Activated CD8-positive, alpha-beta memory T cell treated with anti-CD3 and anti-CD28 coated beads, Interleukin-2, amount 50 U/mL, for 1 hour (primary cell): ENCODE data around the gene FGF23.
"Not testable (repeated sequence)": the region's sequence is repeated elsewhere in the genome, so short reads cannot be mapped to it uniquely, and the experiment has no call there.

Experiments
- DNase-seq: peaks from one replicate; pipeline ENCODE4 v3.0.0-alpha.2; 2020; ENCODE audit errors: extremely low read depth

FGF23 gene

GRCh38 chr12:4379405-4379804 is at the start of gene FGF23:
Gene FGF23 (minus strand): TSS chr12:4379712. CDS start chr12:4379582, 130 bp downstream.
- DNase-seq, result no peak

DNA sequence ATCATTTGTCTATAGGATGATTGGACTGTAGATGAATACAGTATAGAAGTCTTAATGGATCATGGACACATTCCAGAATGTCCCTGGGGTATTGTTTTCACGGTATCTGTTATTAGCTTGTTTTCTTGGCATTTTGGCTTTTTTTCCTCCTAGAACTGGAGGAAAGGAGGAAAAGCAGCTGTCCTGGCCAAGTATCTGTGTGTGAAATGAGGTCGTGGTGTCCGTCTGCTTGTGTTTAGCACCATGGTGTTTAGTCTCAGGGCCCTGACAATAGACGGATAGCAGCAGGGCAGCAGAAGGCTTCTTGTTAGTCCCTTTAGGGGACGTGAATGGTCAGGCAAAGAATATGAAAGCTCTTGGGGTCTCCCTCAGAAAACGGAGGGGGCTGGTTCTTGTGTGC is 44.9 kb upstream of the FGF23 start:
- no peak for DNase-seq

DNA sequence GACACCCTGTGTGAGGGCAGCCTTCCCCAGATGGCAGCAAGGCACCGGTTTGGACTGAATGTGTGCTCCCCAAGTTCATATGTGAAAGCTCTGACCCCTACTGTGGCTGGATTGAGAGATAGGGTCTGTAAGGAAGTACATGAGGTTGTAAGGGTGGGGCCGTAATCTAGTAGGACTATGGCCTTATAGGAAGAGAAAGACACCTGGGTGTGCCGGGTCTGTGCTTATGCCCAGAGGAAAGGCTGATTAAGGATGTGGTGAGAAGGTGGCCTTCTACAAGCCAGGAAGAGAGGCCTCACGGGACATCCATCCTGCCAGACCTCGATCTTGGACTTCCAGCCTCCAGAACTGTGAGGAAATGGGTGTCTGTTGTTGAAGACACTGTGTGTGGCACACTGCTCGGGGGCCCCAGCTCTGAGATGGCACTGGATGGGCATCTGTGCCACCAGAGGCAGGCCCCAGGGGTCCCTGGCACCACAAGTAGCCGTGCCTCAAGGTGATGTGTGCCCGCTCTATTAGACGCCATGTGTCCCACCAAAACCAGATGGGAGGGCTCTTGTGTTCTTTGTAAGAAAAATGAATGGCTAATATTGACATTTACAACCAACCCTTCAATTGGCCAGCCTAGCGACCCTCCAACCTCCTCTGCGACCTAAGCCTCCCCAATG is 44.1 kb upstream of the FGF23 start:
- DNase-seq, result no peak

DNA sequence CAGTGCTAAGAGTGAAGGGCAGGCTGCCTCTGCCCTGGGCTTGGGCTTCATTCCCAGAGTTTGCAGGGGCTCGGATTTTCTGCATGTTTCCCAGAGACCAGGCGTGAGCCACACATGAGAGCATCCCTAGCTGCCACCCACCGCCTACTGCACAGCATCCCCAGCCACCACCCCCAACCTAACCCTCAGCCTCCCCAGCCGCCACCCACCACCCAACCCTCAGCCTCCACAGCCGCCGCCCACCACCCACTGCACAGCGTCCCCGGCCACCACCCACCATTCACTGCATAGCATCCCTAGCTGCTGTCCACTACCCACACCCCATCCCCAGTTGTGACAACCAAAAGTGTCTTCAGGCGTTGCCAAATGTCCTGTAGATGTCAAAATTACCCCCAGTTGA is 43.5 kb upstream of the FGF23 start:
- DNase-seq, result no peak

- no peak for DNase-seq
Measured at GRCh38 chr12:4421590-4422031, 42.1 kb upstream of the FGF23 start.

DNA sequence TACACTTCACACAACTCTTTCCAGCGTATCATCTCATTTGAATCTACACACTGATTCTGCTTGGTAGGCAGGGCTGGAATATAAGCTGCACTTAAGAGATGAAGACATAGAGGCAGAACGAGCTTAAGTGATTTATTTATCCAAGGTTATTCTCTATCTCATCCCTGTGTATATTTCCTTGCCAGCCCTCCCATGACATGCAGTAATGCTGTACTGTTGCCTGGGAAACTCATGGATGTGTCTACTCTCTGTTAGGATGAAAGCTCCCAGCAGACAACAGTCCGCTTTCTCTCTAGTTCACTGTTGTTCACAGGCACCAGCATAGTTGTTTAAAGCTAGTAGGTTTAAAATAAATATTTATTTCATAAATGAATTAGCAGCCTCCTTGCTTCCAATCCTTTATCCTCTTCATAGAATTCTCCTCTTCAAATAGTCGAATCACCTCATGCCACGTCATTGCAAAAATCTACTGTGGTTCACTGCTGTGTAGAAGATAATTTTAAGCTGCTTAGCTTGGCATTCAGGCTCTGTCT is 40.7 kb upstream of the FGF23 start:
- DNase-seq, result no peak

GRCh38 chr12:4418913-4419312 is 39.4 kb upstream of the FGF23 start:
- no peak for DNase-seq

GRCh38 chr12:4417936-4418335 is 38.4 kb upstream of the FGF23 start:
- no peak for DNase-seq

- DNase-seq, result no peak
Measured at GRCh38 chr12:4417455-4417854, 37.9 kb upstream of the FGF23 start.

GRCh38 chr12:4416276-4416675 is 36.8 kb upstream of the FGF23 start:
- DNase-seq, result no peak

DNA sequence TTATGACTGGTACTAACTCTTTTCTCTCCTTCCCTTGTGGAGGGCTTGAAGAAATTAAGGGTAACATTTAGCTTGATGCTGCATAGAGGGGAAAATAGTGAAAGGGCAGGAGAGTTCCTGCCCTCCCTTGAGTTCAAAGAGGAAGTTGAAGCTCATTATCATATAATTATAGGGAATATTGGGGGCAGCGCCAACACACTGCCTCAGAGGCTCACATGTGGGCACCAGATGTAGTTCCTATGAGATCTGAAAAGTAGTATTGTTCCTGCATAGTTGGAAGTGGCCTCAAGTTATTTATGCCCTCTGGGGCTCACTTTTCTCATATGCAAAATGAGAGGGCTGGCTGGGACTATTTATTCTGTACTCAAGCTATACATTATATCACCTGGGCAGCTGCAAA is 33.0 kb upstream of the FGF23 start:
- no peak for DNase-seq

GRCh38 chr12:4412056-4412455 is 32.5 kb upstream of the FGF23 start:
- DNase-seq, result no peak

DNA sequence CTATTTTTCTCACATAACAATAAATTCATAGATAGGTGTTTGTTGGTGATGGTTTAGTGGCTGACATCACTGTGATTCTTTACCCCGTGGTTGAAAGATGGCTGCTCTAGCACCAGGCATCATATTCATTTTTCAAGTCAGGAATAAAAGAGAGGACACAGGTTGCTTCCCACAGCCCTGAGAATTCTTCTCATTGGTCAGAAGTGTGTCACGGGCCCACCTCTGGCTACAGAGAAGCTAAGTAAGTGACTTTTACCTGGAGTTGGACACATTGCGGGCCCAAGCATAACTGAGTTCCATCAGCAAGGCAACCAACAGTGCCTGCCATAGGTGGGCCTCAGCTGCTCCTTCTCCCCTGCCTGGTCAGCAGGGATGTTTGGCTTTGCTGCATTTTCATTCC is 27.6 kb upstream of the FGF23 start:
- DNase-seq, result no peak

GRCh38 chr12:4404877-4405637 is 25.5 kb upstream of the FGF23 start:
- DNase-seq, result not testable (repeated sequence)

GRCh38 chr12:4402996-4403395 is 23.5 kb upstream of the FGF23 start:
- no peak for DNase-seq

- no peak for DNase-seq
Measured at GRCh38 chr12:4401117-4401516, 21.6 kb upstream of the FGF23 start.

DNA sequence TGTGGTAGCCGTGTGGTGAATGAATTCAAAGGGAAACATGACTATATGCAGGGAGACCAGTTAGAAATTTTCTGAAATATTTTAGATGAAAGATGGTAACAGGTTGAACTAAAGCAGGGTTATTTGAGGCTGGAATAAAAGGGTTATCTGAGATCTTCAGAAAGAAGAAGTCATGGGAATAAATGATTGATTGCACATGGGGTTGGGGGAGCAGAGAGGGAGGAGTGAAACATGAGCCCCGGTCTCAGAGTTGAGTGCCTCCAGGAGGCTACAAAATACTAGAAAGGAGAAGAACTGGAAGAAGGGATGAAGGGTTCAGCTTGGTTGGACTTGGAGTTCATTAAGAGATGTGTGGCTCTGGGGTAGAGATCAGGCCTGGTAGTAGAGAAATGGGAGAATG is 16.3 kb upstream of the FGF23 start:
- no peak for DNase-seq

- no peak for DNase-seq
Measured at GRCh38 chr12:4393211-4393610, 13.7 kb upstream of the FGF23 start.

GRCh38 chr12:4392223-4392742 is 12.8 kb upstream of the FGF23 start:
- no peak for DNase-seq

- no peak for DNase-seq
Measured at GRCh38 chr12:4388662-4389061, 9.2 kb upstream of the FGF23 start.

DNA sequence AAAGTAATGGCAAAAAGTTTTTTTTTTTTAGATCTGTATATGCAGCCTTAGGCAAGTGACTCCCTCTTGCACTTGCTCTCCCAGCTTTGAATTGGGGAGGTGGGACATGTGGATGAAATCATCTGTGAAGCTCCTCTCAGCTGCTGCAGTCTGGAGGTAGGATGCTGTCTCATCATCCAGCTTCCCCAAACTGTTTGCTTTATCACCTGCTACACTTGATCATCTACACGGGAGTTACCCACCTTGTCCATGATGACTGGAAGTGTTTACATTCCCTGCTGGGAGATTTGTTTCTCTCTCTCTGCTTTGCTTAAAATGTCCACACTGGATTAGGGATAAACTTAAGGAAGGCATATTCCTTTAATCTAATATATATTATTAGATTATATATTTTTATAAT is 8.5 kb upstream of the FGF23 start:
- no peak for DNase-seq

DNA sequence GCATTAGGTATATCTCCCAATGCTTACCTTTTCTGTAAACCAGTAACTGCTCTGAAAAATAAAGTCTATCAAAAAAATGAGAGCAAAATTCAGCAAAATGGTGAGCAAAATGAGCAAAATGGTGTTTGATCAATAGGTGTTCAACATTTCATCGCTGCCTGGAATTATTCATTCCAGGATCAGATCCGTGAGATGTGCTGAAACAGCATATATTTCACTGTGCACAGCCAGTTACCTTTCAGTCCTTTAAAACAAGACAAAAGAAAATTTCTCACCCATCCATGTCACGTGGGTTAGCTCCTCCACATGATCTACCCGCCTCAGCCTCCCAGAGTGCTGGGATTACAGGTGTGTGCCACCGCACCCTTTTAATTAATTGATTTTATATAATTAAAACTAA is 8.1 kb upstream of the FGF23 start:
- DNase-seq, result no peak

DNA sequence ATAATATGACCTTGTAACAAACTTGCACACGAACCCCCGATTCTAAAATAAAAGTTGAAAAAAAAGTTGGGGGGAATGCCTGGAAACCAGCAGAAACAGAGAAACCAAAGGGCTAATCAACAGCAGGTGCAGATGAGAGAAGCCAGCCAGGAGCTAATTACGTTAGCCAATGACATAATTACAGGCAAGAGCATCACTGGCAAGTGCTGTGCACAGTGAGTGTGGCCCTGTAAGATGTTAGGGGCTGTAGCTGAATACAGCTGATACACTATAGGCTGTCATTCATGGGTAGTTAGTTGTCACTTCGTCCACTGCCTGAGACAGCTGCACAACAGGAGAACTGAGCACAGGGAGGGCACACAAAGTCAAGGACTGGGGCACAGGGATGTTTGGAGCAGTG is 7.3 kb upstream of the FGF23 start:
- DNase-seq, result no peak
